CD1c-positive myeloid dendritic cell (primary cell): ENCODE measurements around the gene LDLR.
A peak's percentile ranks its signal among the peaks of the same experiment; 100 is the strongest.

ENCODE experiments used
- DNase-seq: peaks from one replicate; pipeline ENCODE4 v3.0.0-alpha.2; 2016; ENCODE audit errors: extremely low spot score

The LDLR gene

DNA sequence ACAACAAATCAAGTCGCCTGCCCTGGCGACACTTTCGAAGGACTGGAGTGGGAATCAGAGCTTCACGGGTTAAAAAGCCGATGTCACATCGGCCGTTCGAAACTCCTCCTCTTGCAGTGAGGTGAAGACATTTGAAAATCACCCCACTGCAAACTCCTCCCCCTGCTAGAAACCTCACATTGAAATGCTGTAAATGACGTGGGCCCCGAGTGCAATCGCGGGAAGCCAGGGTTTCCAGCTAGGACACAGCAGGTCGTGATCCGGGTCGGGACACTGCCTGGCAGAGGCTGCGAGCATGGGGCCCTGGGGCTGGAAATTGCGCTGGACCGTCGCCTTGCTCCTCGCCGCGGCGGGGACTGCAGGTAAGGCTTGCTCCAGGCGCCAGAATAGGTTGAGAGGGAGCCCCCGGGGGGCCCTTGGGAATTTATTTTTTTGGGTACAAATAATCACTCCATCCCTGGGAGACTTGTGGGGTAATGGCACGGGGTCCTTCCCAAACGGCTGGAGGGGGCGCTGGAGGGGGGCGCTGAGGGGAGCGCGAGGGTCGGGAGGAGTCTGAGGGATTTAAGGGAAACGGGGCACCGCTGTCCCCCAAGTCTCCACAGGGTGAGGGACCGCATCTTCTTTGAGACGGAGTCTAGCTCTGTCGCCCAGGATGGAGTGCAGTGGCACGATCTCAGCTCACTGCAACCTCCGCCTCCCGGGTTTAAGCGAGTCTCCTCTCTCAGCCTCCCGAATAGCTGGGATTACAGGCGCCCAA lies at the start of gene LDLR:
TSS of gene LDLR (plus strand) at position 210 of the 760 bp plus-strand sequence. CDS start at position 296, 86 bp downstream.
- DNase-seq, result peak; percentile 96

DNA sequence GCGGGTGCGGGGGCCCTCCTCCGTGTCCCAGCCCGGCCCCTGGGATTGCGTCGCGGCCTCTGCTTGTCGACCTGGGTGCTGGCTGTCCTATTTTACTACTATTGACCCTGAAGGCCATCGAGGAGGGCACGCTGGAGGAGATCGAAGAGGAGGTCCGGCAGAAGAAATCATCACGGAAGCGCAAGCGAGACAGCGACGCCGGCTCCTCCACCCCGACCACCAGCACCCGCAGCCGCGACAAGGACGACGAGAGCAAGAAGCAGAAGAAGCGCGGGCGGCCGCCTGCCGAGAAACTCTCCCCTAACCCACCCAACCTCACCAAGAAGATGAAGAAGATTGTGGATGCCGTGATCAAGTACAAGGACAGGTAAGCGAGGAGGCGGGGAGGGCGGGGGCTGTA lies 48.1 kb upstream of the LDLR start:
- DNase-seq, result no peak

DNA sequence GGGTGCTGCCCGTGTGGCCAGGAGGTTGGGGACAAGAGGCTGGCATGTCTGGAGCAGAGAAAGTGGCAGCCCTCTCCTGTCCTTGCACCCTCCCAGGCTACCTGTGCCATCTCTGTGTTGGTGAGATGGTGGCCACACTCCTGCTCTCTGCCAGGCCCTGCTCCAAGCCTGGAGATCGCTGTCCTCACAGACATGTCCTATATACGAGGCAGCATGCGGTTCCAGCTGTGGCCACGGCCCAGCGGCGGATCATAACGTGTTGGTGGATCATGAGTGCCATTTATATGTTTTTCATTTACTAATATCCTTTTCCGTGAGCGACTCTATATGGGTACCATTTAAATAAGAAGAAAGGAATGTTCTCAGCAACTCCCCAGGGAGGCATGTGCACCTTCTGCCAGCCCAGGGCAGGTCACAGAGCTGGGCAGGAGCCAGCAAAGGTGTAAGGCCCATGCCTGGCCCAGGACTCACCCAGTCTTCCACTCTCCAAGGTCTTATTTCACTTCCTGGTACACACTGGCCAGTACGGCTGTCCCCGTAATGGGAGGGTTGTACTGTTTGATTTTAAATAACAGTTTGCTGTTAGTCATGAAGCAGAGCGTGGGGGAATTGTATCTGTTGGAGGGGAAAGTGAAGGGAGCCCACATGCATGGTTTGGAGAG lies 47.2 kb upstream of the LDLR start:
- no peak for DNase-seq

DNA sequence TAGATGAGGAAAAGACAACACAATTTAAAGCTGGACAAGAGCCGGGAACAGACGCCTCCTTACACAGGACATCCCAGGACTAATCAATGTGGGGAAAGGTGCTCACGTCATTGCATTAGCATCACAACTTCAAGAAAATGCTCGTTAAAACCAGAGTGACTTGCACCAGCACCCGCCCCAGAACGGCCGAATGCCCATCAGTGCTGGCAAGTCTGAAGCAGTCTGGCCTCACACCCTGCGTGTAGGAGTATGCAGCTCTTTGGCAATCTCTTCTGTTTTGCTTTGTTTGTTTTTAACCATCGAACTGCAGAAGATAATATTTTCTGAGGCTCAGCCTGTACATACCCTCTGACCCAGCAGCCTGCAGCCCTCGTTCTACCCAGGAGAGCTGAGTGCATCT lies 44.8 kb upstream of the LDLR start:
- no peak for DNase-seq

DNA sequence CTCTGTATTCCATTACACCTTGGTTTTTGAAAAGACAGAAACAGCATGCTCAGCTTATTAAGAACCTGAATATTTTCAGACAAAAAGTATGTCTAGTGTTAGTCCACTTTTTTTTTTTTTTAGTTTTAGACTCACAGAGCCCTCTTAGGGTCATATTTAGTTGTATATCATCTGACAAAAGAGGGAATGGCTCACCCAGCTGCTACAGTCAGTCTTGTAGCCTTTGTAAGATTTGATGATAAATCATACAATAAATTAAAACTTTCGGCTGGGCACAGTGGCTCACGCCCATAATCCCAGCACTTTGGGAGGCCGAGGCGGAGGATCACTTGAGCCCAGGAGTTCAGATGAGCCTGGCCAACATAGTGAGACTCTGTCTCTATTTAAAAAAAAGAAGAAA lies 43.7 kb upstream of the LDLR start:
- no peak for DNase-seq

DNA sequence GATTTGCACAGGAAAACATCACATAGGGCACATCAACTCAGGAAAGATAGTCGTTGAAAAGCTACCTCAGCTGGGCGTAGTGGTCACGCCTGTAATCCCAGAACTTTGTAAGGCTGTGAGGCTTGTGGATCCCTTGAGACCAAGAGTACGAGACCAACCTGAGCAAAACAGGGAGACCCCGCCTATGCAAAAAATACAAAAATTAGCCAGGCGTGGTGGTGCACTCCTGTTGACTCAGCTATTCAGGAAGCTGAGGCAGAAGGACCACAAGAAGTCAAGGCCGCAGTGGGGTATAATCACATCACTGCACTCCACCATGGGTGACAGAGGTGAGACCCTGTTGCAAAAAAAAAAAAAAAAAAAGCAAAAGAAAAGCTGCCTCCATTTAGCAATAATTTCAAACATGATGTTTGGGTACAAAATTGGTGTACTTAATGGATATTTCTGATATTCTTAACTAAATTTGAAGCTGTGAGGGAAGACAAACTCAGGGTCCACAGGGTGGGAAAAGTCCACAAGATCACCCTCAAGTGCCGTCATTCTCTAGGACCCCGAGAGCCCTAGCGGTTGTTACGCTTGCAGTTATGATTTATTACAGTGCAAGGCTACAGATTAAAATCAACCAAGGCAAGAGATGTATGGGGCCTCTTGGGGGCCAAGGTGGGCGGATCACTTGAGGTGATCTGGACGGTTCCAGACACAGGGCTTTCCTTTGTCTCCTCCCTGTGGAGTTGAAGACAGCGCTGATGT lies 42.5 kb upstream of the LDLR start:
- no peak for DNase-seq

DNA sequence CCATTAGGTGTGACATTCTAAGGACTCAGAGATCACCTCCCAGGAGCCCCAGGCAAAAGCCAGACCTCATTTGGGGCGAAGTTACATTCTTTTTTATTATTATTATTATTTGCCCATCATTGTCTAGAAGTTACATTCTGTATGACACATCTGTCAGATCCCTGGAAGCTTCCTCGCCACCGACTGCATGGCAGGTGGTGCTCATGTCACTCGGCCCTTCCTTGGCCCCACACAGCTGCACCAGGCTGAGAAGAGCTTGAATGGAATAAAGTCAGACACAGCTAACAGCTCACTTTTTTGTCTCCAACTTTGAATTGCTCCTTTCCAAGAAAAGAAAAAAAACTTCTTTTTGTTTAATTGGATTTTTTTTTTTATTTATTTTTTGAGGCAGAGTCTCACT lies 41.4 kb upstream of the LDLR start:
- DNase-seq, result no peak

DNA sequence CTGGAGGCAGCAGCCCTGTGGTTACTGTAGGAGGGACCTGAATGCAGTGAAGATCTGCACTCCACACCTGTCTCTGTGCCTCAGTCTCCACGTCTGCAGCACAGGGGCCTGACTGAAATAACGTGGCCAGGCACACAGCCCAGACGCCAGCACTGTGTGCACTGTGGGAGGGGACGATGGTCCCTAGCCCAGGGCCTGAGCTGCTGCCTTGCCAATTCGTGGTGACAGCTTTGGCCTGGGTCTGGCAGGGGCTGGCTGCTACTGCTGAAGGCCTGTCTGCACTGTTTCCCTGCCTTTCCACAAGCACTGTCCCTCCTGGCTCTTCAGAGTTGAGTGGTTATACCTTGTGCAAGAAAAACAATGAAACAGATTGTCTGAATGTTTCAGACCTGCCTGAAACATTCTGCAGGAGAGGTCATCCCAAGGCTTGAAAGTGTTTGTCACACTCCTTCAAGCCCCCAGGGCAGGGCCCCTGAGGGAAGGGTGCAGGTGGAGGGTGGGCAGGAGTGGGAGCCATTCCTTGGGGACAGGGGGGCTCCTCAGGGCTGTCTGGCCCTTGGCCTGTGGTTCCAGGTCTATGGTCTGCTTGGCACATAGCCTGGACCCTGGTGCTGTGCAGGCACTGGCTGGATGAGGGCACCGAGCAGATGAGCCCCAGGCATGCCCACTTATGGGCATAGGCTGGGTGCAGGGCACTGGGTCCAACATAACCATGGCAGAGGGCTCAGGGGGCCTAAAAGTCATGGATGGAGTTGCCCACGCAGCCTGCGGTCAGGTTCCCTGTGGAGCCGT lies 38.7 kb upstream of the LDLR start:
- DNase-seq, result no peak

DNA sequence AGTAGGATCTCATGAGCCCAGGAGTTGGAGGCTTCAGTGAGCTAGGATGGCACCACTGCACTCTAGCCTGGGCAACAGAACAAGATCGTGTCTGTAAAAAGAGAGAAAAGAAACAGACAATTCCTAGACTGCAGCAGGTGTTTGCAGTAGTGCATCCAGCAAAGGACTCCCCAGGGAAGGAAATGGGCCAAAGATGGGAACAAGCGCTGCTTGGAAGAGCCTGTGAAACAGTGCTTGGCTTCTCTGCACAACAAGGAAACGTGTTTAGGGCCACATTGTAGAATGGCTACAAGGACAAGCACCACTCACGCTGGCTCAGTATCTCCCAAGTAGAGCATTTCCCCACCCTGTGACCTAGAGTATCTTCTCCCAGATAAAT lies 35.5 kb upstream of the LDLR start:
- DNase-seq, result no peak

DNA sequence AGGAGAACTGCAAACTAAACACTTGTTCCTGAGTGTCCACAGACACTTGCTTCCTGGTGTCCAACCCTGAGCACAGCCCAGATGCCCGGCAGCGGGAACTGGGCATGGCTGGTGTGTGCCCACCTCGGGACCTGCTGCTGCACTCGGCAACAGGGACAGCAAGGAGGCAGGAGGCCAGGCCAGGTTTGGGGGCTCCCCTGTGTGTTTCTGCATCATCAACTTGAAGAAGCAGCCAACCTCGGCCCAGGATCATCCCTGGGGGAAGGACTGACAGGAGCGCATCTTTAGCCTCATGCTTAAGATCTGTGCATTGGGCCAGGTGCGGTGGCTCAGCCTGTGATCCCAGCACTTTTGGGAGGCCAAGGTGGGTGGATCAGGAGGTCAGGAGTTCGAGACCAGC lies 35.1 kb upstream of the LDLR start:
- DNase-seq, result no peak

DNA sequence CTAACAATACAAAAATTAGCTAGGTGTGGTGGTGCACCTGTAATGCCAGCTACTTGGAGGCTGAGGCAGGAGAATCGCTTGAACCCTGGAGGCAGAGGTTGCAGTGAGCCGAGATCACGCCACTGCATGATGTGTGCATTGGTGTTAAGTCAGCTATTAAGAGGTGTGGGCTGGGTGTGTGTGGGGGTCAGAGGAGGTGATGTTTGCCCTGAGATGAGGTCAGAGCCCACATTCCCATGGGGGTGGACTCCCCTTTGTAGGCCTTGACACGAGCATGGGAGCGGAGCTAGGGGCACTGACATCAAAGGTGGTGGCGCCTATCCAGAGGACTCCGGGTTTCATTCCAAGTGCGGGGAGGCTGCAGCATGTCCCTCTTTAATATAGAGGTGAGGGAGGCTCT lies 34.6 kb upstream of the LDLR start:
- no peak for DNase-seq

DNA sequence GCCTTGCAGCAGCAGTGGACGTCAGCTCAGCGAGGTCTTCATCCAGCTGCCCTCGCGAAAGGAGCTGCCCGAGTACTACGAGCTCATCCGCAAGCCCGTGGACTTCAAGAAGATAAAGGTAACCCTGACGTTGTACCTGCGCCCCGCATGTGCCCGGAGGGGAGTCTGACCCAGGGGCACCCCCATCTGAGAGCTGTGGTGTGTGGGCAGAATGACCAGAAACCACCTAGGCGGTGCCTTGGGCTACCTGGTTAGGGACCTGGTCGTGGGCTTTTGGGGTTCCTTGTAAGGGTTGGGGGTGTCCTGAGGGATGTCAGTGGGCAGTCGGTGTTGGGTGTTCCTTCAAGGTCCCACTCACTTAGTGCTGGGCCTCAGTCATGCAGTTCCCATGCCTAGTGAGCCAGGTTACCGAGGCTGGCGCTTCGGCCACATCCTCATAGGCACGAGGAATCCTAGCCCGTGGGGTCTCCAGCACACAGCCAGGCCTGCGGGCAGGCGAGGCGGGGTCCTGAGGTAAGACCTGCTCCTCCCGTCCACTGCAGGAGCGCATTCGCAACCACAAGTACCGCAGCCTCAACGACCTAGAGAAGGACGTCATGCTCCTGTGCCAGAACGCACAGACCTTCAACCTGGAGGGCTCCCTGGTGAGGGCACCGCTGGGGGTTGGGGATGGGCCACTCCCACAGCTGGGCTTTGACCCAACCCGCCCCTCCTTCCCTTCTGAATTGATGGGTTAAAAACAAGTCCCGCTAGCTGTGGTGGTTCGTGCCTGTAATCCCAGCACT lies 30.8 kb upstream of the LDLR start:
- no peak for DNase-seq

DNA sequence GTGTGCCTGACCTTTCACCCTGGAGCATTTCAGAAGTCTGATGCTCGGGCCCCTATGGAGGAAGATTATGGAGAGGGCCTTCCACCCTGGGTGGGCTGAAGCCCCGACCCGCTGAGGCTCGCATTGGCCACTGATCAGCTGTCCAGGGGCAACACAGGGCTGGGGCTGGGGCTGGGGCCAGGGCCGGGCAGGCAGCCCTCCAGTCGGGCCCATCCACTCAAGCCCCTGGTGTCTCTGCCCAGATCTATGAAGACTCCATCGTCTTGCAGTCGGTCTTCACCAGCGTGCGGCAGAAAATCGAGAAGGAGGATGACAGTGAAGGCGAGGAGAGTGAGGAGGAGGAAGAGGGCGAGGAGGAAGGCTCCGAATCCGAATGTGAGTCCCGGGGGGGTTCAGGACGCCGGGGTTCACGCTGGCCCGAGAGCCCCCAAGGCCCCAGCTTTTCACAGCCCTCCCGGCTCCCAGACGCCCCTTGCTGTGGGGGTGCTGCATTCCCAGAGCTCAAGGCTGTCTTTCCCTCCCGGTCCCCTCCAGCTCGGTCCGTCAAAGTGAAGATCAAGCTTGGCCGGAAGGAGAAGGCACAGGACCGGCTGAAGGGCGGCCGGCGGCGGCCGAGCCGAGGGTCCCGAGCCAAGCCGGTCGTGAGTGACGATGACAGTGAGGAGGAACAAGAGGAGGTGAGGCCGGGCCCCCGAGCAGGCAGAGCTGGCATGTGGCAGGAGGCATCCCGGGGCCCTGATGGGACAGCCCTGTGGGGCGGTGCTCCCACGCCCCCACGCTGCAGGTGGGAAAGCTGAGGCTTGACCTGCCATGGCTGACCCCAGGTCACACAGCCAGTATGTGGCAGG lies 29.5 kb upstream of the LDLR start:
- no peak for DNase-seq

DNA sequence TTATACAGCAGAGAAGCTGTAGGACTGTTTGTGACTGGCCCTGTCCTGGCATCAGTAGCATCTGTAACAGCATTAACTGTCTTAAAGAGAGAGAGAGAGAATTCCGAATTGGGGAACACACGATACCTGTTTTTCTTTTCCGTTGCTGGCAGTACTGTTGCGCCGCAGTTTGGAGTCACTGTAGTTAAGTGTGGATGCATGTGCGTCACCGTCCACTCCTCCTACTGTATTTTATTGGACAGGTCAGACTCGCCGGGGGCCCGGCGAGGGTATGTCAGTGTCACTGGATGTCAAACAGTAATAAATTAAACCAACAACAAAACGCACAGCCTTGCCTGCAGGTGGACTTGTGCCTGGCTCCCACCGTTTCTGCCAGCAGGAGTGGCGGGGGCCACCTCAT lies 27.3 kb upstream of the LDLR start:
- DNase-seq, result no peak

DNA sequence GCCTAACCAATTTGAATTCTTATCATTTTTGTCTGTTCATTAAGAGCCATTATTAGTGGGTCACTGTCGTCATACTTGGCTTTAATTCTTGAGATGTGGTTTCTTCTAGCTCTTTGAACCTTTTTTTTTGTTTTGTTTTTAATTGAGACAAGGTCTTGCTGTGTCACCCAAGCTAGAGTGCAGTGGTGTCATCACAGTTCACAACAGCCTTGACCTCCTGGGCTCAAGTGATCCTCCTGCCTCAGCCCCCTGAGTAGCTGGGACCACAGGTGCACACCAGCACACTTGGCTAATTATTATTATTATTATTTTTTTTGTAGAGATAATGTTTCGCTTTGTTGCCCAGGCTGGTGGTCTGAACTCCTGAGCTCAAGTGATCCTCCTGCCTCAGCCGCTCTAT lies 25.8 kb upstream of the LDLR start:
- DNase-seq, result no peak

DNA sequence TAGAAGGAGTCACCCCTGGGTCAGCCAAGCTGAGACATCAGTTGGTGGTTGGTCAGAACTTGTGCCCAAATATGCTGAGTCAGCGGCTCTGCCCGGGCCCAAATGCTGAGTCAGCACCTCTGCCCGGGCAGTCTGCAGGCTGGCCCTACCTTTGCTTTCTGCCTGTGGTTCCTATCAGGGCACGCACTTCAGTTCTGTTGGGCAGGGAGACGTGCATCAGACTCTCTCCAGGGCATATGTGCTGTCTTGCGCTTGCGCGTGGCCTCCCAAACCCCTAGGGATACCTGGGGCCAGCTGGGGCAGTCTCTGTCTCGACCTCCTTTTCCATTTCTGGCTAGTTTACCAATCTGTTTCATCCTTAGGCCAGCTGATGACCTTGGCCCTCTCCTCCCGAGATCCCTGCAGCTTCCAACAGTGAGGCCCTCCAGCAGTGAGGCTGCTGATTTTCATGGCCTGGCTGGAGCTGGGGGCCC lies 24.4 kb upstream of the LDLR start:
- no peak for DNase-seq

DNA sequence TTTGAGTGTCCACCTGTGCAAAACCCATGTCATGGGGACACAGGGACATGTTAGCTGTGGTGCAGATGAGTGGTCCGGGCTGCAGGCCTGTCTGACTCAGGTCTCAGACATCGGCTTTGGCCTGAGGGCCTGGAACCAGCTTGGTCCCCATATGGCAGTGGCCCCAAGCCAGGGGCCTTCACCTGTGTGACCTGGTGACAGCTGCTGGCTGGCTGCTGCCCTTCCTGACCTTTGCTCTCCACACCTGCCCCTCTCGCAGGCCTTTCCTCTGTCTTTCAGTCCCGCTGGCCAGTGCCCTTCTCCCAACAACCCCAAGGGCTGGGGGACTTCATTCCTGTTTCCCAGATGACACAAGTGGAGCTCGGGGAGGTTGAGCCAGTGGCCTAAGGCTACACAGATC lies 22.9 kb upstream of the LDLR start:
- no peak for DNase-seq

DNA sequence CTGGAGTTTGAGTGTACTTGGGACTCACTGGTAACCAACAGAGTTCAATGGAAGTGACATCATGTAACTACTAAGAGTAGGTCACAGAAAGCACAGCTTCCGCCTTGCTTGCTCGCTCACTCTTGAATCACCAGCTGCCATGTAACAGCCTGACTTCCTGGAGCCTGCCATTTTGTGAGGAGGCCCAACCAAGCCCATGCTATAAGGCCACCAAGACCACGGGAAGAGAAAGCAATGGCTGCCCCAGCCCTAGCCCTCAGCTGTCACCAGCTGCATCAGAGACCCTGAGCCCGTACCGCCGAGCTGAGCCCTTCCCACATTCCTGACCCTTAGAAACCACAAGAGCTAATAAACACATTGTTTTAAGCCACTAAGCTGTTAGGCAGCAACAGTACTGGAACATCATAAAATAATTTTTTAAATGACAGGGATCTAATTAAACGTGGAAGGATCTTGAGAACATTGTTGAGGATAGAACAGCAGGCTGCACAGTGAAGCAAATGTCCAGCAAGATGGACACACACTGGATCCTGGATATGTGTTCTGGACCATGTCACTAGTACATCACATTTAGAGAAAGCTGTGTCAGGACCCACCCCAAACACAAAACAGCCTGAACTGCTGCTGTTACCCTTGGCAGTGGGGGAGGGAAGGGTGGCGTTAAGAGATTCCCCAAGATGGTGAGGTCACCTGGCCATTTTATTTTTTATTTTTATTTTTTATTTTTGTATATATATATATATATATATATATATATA lies 21.7 kb upstream of the LDLR start:
- DNase-seq, result no peak

DNA sequence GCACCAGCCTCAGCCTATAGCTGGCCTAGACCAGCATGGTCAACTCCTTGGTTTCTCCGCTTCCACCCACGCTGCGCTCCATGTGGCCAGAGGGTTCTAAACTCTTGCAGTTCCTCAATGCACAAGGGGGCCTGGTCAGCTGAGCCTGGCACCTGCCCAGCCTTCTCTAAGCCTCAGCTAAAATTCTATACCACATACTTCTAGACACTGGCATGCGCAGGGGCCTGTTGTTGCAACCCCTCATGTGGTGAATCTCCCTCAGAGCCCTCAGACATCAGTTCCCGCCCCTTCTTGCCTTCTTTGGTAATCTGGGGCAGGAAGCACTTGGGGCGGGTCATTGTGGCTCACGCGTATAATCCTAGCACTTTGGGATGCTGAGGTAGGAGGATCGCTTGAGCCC lies 19.7 kb upstream of the LDLR start:
- peak; percentile 45 for DNase-seq

DNA sequence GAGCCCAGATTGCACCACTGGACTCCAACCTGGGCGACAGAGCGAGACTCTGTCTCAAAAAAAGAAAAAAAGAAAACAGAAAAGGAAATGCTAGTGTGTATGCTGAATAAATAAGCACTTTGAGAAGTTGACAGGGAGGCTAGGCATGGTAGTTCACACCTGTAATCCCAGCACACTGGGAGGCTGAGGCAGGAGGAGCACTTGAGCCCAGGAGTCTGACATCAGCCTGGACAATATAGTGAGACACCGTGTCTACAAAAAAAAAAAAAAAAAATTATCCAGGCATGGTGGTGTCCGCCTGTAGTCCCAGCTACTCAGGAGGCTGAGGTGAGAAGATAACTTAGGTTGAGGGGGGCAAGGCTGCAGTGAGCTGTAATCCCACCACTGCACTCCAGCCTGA lies 19.1 kb upstream of the LDLR start:
- no peak for DNase-seq
